A673 (cell line): ENCODE data around the gene DCX. TPM values are rescaled to one million over a fixed set of nuclear protein-coding genes. Genes with fewer than 3 reads are reported as not detected.

Experiments
- BruUV-seq: library from RNA; stranded (reverse); fragments of 400-500 nt; replicated peaks from 2 replicates; lab custom pipeline; 2021; lab: Mats Ljungman, UMichigan
- CTCF ChIA-PET: fragments of 300-600 bp; sonication (Branson Sonifier 250); formaldehyde crosslinking; loops from one replicate; lab custom pipeline; 2022; ENCODE audit warnings: antibody characterized with exemption; lab: Charles Lee
- POLR2A ChIA-PET: fragments of 300-600 bp; sonication (Branson Sonifier 250); formaldehyde crosslinking; loops from one replicate; lab custom pipeline; 2022; ENCODE audit warnings: antibody characterized with exemption; ENCODE audit not compliant: low non-redundant PET; lab: Charles Lee
- DNase-seq: peaks from one replicate; pipeline ENCODE4 v3.0.0-alpha.2; 2015; ENCODE audit warnings: low spot score
- H3K27ac ChIP-seq: fragments of 200-600 bp; sonication (generic); 2 replicates; pipeline ENCODE4 v1.5.1; 2016; ENCODE audit warnings: mixed run types, low read depth, mild to moderate bottlenecking, mixed read lengths, antibody characterized with exemption, low read length; ENCODE audit not compliant: poor library complexity, severe bottlenecking
- H3K27me3 ChIP-seq: fragments of 200-600 bp; sonication (generic); replicated peaks from 2 replicates; pipeline ENCODE4 v1.6.1; 2017; ENCODE audit warnings: mixed run types, low read depth, mild to moderate bottlenecking, mixed read lengths, antibody characterized with exemption, low read length; ENCODE audit not compliant: insufficient read depth, poor library complexity
- H3K36me3 ChIP-seq: fragments of 200-600 bp; sonication (generic); 2 replicates; pipeline ENCODE4 v1.6.1; 2016; ENCODE audit warnings: mixed run types, mild to moderate bottlenecking, mixed read lengths, antibody characterized with exemption, low read length; ENCODE audit not compliant: insufficient read depth, poor library complexity, severe bottlenecking
- H3K4me1 ChIP-seq: fragments of 200-600 bp; sonication (generic); 2 replicates; pipeline ENCODE4 v1.6.1; 2017; ENCODE audit warnings: mixed run types, mild to moderate bottlenecking, mixed read lengths, antibody characterized with exemption, low read length; ENCODE audit not compliant: insufficient read depth, poor library complexity, severe bottlenecking
- H3K4me3 ChIP-seq: fragments of 200-600 bp; sonication (generic); 2 replicates; pipeline ENCODE4 v1.5.1; 2016; ENCODE audit warnings: low read depth, mixed run types, mild to moderate bottlenecking, mixed read lengths, low read length; ENCODE audit not compliant: poor library complexity, severe bottlenecking
- H3K9me3 ChIP-seq: fragments of 200-600 bp; sonication (generic); 2 replicates; pipeline ENCODE4 v1.6.1; 2016; ENCODE audit warnings: mixed run types, low read depth, mild to moderate bottlenecking, mixed read lengths, antibody characterized with exemption, low read length; ENCODE audit not compliant: poor library complexity, severe bottlenecking
- CTCF ChIP-seq: fragments of 300-800, 200-600 bp; sonication (generic); conservative IDR thresholded peaks from 2 replicates; pipeline ENCODE4 v1.5.1; 2017; ENCODE audit warnings: low read depth, mild to moderate bottlenecking, antibody characterized with exemption, low read length, moderate library complexity, mixed read lengths
- EZH2 ChIP-seq: fragments of 200-600 bp; sonication (generic); IDR thresholded peaks from 2 replicates; pipeline ENCODE4 v1.6.1; 2017; ENCODE audit warnings: borderline replicate concordance, low read depth, mild to moderate bottlenecking, mixed read lengths, antibody characterized with exemption, low read length; ENCODE audit not compliant: poor library complexity, severe bottlenecking
- intact Hi-C: fragments of 100-400 bp; cut with micrococcal nuclease; formaldehyde crosslinking; loops from one replicate; pipeline ENCODE4 v1.10.0; 2022; ENCODE audit not compliant: unreplicated experiment
- total RNA-seq: library from RNA; stranded (reverse); gene quantifications from 2 replicates; pipeline ENCODE4 v1.2.3, GENCODE V29; 2021

Gene DCX
- total RNA-seq, 1 experiment from 2014 or later, result not detected

- Histone ChIP-seq H3K4me1 (no peaks in the 10 kb centered on the region), H3K27ac (no peak overlapping the region), H3K9me3 (no peaks in the 10 kb centered on the region), H3K36me3 (no peaks in the 10 kb centered on the region), H3K27me3 (peaks cover 22% of the 10 kb centered on the region), H3K4me3 (no peak overlapping the region)
- ChIA-PET POLR2A (no interaction called here), CTCF (no interaction called here)
- intact Hi-C loops, result no loop called here
- no peak for DNase-seq
- TF ChIP-seq EZH2, result no peak
- TF ChIP-seq CTCF, result no peak
- no TSS peak for BruUV-seq
Measured at GRCh38 chrX:111411557-111411956, 435 bp downstream of the DCX start.

- H3K4me3 ChIP-seq, result no peak overlapping the region
- intact Hi-C loops, result no loop called here
- peaks cover 22% of the 10 kb centered on the region for H3K27me3 ChIP-seq
- no peaks in the 10 kb centered on the region for H3K36me3 ChIP-seq
- no TSS peak for BruUV-seq
- no peaks in the 10 kb centered on the region for H3K4me1 ChIP-seq
- H3K9me3 ChIP-seq, result no peaks in the 10 kb centered on the region
- ChIA-PET POLR2A (no interaction called here), CTCF (no interaction called here)
- DNase-seq, result no peak
- H3K27ac ChIP-seq, result no peak overlapping the region
- TF ChIP-seq EZH2, result no peak
Measured at GRCh38 chrX:111410590-111411078, 1.4 kb downstream of the DCX start.

- Histone ChIP-seq H3K27me3 (peaks cover 22% of the 10 kb centered on the region), H3K36me3 (no peaks in the 10 kb centered on the region), H3K4me3 (no peak overlapping the region), H3K9me3 (no peaks in the 10 kb centered on the region), H3K27ac (no peak overlapping the region), H3K4me1 (no peaks in the 10 kb centered on the region)
- TF ChIP-seq CTCF (no peak), EZH2 (no peak)
- ChIA-PET CTCF (no interaction called here), POLR2A (no interaction called here)
- intact Hi-C loops, result no loop called here
- DNase-seq, result no peak
- no TSS peak for BruUV-seq
Measured at GRCh38 chrX:111409326-111409725, 2.7 kb downstream of the DCX start.

GRCh38 chrX:111407948-111408347 lies 4.0 kb downstream of the DCX start:
- intact Hi-C loops, result no loop called here
- no peak overlapping the region for H3K4me3 ChIP-seq
- ChIA-PET CTCF (no interaction called here), POLR2A (no interaction called here)
- no peak for DNase-seq
- peaks cover 10% of the 10 kb centered on the region for H3K27me3 ChIP-seq
- H3K4me1 ChIP-seq, result no peaks in the 10 kb centered on the region
- no TSS peak for BruUV-seq
- no peak for TF ChIP-seq CTCF
- no peak for TF ChIP-seq EZH2
- H3K36me3 ChIP-seq, result no peaks in the 10 kb centered on the region
- no peaks in the 10 kb centered on the region for H3K9me3 ChIP-seq
- H3K27ac ChIP-seq, result no peak overlapping the region
